HEK293T (cell line): ENCODE results near the gene LYPD6B.

Experiments used
- ARNT ChIP-seq: fragments of 450-650 bp; IDR thresholded peaks from 2 replicates; pipeline ENCODE4 v1.6.1; 2017; ENCODE audit warnings: mild to moderate bottlenecking
- BHLHE40 ChIP-seq: fragments of 450-650 bp; IDR thresholded peaks from 2 replicates; pipeline ENCODE4 v1.6.1; 2016; ENCODE audit warnings: mild to moderate bottlenecking, moderate library complexity, borderline replicate concordance
- CTBP1 ChIP-seq: fragments of 450-650 bp; IDR thresholded peaks from 2 replicates; pipeline ENCODE4 v1.6.1; 2016; ENCODE audit warnings: borderline replicate concordance
- ELF4 ChIP-seq: fragments of 450-650 bp; IDR thresholded peaks from 2 replicates; pipeline ENCODE4 v1.6.1; 2017; ENCODE audit warnings: antibody characterized with exemption
- FOXA1 ChIP-seq: fragments of 450-650 bp; IDR thresholded peaks from 2 replicates; pipeline ENCODE4 v1.6.1; 2016; ENCODE audit warnings: mild to moderate bottlenecking
- FOXK2 ChIP-seq: fragments of 450-650 bp; IDR thresholded peaks from 2 replicates; pipeline ENCODE4 v1.6.1; 2016; ENCODE audit warnings: mild to moderate bottlenecking
- FOXM1 ChIP-seq: fragments of 450-650 bp; IDR thresholded peaks from 2 replicates; pipeline ENCODE4 v1.6.1; 2017; ENCODE audit warnings: mild to moderate bottlenecking, borderline replicate concordance
- L3MBTL2 ChIP-seq: fragments of 450-650 bp; conservative IDR thresholded peaks from 2 replicates; pipeline ENCODE4 v1.6.1; 2016; ENCODE audit warnings: mild to moderate bottlenecking
- LEF1 ChIP-seq: fragments of 450-650 bp; IDR thresholded peaks from 2 replicates; pipeline ENCODE4 v1.6.1; 2017; ENCODE audit warnings: mild to moderate bottlenecking, borderline replicate concordance
- NFRKB ChIP-seq: fragments of 450-650 bp; IDR thresholded peaks from 2 replicates; pipeline ENCODE4 v1.6.1; 2016; ENCODE audit warnings: mild to moderate bottlenecking, moderate library complexity
- SP1 ChIP-seq: fragments of 450-650 bp; IDR thresholded peaks from 2 replicates; pipeline ENCODE4 v1.6.1; 2017
- SUZ12 ChIP-seq: fragments of 450-650 bp; IDR thresholded peaks from 2 replicates; pipeline ENCODE4 v1.6.1; 2016; ENCODE audit warnings: mild to moderate bottlenecking
- TARDBP ChIP-seq: fragments of 450-650 bp; IDR thresholded peaks from 2 replicates; pipeline ENCODE4 v1.6.1; 2016
- TF ChIP-seq, protein P1 (sequence below): fragments of 450-650 bp; IDR thresholded peaks from 2 replicates; pipeline ENCODE4 v1.6.1; 2016

DNA sequence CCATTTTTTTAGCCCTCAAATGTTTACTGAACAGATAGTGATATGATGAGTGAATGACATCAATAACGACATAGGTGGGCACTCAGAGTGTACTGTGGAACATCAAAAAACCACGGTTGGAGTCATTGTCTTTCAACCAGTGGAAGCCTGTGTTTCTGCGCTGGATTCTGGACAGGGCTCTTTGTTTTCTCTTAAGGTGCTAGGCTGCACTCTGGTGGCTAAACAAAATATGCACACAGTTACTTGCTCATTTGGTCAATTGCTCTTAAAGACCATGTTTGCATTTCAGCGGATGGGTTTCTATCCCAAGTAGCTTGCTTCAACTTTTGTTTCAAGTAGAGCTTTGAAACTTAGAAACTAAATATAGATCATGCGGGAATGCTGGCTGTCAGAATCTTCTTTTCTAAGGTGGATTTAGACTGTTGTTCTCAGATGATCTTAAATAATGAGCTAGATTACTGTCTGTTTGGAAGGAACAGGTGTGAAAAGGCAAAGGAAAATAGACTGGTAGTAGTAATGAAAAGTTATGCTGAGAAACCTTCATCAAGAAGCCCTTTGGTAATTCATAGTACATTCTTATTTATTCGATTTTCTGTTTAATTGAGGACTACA is 48.5 kb upstream of the LYPD6B start:
- TF ChIP-seq FOXK2 (no peak), FOXA1 (no peak), CTBP1 (no peak), ELF4 (no peak), LEF1 (no peak), NFRKB (no peak), SP1 (no peak), FOXM1 (no peak), BHLHE40 (no peak), TARDBP (no peak), ARNT (no peak), L3MBTL2 (no peak), SUZ12 (no peak)
- TF ChIP-seq, protein P1, sequence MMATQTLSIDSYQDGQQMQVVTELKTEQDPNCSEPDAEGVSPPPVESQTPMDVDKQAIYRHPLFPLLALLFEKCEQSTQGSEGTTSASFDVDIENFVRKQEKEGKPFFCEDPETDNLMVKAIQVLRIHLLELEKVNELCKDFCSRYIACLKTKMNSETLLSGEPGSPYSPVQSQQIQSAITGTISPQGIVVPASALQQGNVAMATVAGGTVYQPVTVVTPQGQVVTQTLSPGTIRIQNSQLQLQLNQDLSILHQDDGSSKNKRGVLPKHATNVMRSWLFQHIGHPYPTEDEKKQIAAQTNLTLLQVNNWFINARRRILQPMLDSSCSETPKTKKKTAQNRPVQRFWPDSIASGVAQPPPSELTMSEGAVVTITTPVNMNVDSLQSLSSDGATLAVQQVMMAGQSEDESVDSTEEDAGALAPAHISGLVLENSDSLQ, result no peak
